Dendritic cell treated with granulocyte-macrophage colony-stimulating factor and Interleukin-4, amounts not matched to agents 40 ng/mL and 50 ng/mL, for 4 days (primary cell): Measurements from ENCODE around the gene OSMR.

Experiments used
- H3K27ac Mint-ChIP-seq: one replicate; pipeline ENCODE4 v1.8.0; 2022; ENCODE audit warnings: mild to moderate bottlenecking, mixed read lengths
- H3K27me3 Mint-ChIP-seq: one replicate; pipeline ENCODE4 v1.8.0; 2022; ENCODE audit warnings: mild to moderate bottlenecking, mixed read lengths
- H3K36me3 Mint-ChIP-seq: one replicate; pipeline ENCODE4 v1.8.0; 2022; ENCODE audit warnings: low read depth, mixed read lengths
- H3K4me1 Mint-ChIP-seq: one replicate; pipeline ENCODE4 v1.8.0; 2022; ENCODE audit warnings: low read depth, mixed read lengths
- H3K4me3 Mint-ChIP-seq: one replicate; pipeline ENCODE4 v1.8.0; 2022; ENCODE audit warnings: mild to moderate bottlenecking, moderate library complexity, mixed read lengths
- H3K9me3 Mint-ChIP-seq: one replicate; pipeline ENCODE4 v1.8.0; 2022; ENCODE audit warnings: mixed read lengths
- intact Hi-C: fragments of 100-400 bp; cut with micrococcal nuclease; formaldehyde crosslinking; loops from one replicate; pipeline ENCODE4 v1.15.0; 2022

OSMR gene

GRCh38 chr5:38871058-38871605 lies 25.3 kb downstream of the OSMR start:
- Mint-ChIP-seq H3K9me3 (no peaks in the 10 kb centered on the region), H3K27me3 (peaks cover 30% of the 10 kb centered on the region), H3K4me1 (no peaks in the 10 kb centered on the region), H3K27ac (no peak overlapping the region), H3K36me3 (no peaks in the 10 kb centered on the region), H3K4me3 (no peak overlapping the region)
- intact Hi-C loops: no loop called here

- Mint-ChIP-seq H3K27ac (no peak overlapping the region), H3K36me3 (no peaks in the 10 kb centered on the region), H3K4me3 (no peak overlapping the region), H3K27me3 (peaks cover 33% of the 10 kb centered on the region), H3K9me3 (no peaks in the 10 kb centered on the region), H3K4me1 (no peaks in the 10 kb centered on the region)
- intact Hi-C loops: no loop called here
These were observed 26.2 kb downstream of the OSMR start for GRCh38 chr5:38871790-38872551.

DNA sequence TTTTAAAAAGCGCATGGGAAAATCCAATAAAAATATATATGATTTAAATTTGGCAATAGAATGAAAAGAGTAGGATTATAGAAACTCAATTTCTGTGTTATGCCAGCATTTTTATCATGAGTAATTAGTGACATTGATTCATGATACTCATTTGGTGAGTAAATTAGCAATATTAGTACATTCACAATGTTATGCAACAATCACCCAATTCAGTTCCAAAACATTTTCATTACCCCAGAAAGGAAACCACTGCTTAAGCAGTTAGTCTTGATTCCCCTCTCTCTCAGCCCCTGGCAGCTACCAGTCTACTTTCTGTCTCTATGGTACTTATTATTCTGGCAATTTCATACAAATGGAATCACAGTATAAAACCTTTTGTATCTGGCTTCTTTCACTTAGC lies 27.0 kb downstream of the OSMR start:
- Mint-ChIP-seq H3K27ac (no peak overlapping the region), H3K36me3 (no peaks in the 10 kb centered on the region), H3K4me1 (no peaks in the 10 kb centered on the region), H3K4me3 (no peak overlapping the region), H3K9me3 (no peaks in the 10 kb centered on the region), H3K27me3 (peaks cover 40% of the 10 kb centered on the region)
- intact Hi-C loops: no loop called here

GRCh38 chr5:38874948-38875456 lies 29.2 kb downstream of the OSMR start:
- H3K4me1 Mint-ChIP-seq: no peaks in the 10 kb centered on the region
- H3K4me3 Mint-ChIP-seq: no peak overlapping the region
- no peak overlapping the region for H3K27ac Mint-ChIP-seq
- H3K27me3 Mint-ChIP-seq: peaks cover 44% of the 10 kb centered on the region
- H3K9me3 Mint-ChIP-seq: no peaks in the 10 kb centered on the region
- intact Hi-C loops: no loop called here
- no peaks in the 10 kb centered on the region for H3K36me3 Mint-ChIP-seq

DNA sequence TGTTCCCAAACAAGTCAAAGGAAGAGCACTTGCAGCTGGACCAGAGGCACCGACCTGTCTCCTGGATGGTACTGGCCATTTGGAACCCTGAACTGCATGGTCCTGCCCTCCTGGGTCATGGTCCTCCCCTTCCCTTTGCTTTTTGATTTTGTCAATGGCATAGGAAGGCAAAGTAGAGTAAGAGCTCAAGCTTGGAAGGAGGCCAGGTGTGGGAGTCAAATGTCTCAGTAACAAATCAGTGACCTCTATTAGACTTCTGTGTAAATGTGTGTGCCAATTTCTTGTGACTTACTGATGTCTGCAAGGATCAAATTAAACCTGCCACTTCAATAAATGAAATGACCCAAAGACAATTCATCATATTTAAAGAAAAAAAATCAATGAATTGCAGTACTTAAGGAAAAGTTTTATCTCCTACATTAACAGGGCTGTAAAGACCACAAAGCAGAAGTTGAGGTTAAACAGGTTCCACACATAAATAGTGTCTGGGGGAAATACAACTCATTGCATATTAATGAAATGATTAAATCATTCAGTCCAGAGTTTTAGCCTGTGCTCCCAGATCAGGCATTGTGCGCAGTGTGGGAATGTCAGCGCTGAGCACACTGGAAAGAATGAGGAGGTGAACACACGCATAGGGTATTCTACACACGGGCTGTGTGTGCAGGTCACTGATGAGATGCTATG lies 32.7 kb downstream of the OSMR start:
- H3K9me3 Mint-ChIP-seq: no peaks in the 10 kb centered on the region
- H3K4me3 Mint-ChIP-seq: no peak overlapping the region
- no peak overlapping the region for H3K27ac Mint-ChIP-seq
- intact Hi-C loops: no loop called here
- H3K4me1 Mint-ChIP-seq: no peaks in the 10 kb centered on the region
- H3K36me3 Mint-ChIP-seq: no peaks in the 10 kb centered on the region
- H3K27me3 Mint-ChIP-seq: peaks cover 40% of the 10 kb centered on the region

DNA sequence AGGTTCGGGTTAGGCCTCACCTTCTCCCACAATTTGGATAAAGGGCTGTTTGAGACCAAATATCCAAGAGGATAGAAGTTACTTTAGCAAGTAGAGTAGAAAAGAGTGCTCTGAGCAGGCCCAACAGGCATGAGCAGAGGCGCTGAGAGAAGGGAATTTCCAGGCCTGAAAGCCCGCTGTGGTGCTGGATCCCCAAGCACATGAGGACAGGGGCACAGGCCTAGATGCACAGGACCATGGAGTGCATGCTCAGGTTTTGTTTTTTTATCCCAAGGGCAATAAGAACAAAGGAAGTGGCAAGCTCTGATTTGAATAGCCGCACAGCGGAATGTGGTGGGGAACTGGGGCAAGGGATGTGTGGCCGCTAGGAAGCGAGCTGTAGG lies 33.3 kb downstream of the OSMR start:
- H3K4me3 Mint-ChIP-seq: no peak overlapping the region
- H3K36me3 Mint-ChIP-seq: no peaks in the 10 kb centered on the region
- no peak overlapping the region for H3K27ac Mint-ChIP-seq
- H3K4me1 Mint-ChIP-seq: no peaks in the 10 kb centered on the region
- intact Hi-C loops: no loop called here
- H3K9me3 Mint-ChIP-seq: no peaks in the 10 kb centered on the region
- peaks cover 36% of the 10 kb centered on the region for H3K27me3 Mint-ChIP-seq

DNA sequence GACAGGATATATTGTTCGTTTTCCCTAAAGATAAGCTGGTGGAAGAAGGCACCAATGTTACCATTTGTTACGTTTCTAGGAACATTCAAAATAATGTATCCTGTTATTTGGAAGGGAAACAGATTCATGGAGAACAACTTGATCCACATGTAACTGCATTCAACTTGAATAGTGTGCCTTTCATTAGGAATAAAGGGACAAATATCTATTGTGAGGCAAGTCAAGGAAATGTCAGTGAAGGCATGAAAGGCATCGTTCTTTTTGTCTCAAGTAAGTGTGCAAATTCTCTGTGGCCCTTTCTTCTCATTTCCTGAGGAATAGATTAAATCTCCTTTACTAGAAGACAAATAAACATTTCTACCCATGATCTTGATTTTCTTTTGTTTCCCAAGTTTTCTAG lies 38.0 kb downstream of the OSMR start:
- H3K36me3 Mint-ChIP-seq: no peaks in the 10 kb centered on the region
- intact Hi-C loops: no loop called here
- no peaks in the 10 kb centered on the region for H3K9me3 Mint-ChIP-seq
- H3K4me3 Mint-ChIP-seq: no peak overlapping the region
- peaks cover 18% of the 10 kb centered on the region for H3K27me3 Mint-ChIP-seq
- H3K4me1 Mint-ChIP-seq: peaks cover 5% of the 10 kb centered on the region
- H3K27ac Mint-ChIP-seq: no peak overlapping the region

GRCh38 chr5:38885208-38885607 lies 39.4 kb downstream of the OSMR start:
- Mint-ChIP-seq H3K4me3 (no peak overlapping the region), H3K9me3 (no peaks in the 10 kb centered on the region), H3K27ac (no peak overlapping the region), H3K4me1 (peaks cover 5% of the 10 kb centered on the region), H3K27me3 (peaks cover 14% of the 10 kb centered on the region), H3K36me3 (no peaks in the 10 kb centered on the region)
- intact Hi-C loops: no loop called here

DNA sequence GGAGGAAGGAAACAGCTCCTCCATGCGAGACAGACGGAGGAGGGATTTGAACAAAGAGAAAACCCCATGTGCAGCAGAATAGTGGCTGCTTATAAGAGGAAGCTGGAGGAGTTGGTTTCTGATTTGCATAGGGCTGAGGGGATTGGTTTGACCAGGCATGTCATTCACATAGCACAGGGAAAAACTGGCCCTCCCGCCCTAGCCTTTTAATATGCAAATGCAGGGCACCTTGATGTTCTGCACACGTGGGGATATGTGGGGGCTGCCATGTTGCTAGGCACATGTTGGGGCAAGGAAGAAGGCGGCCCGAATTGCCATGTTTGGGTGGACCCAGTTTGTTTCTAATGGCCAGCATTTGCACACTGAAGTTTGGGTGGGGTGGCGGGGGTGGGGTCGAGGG lies 42.2 kb downstream of the OSMR start:
- intact Hi-C loops: no loop called here
- H3K36me3 Mint-ChIP-seq: no peaks in the 10 kb centered on the region
- H3K9me3 Mint-ChIP-seq: no peaks in the 10 kb centered on the region
- peaks cover 5% of the 10 kb centered on the region for H3K4me1 Mint-ChIP-seq
- peaks cover 16% of the 10 kb centered on the region for H3K27me3 Mint-ChIP-seq
- H3K4me3 Mint-ChIP-seq: no peak overlapping the region
- no peak overlapping the region for H3K27ac Mint-ChIP-seq

DNA sequence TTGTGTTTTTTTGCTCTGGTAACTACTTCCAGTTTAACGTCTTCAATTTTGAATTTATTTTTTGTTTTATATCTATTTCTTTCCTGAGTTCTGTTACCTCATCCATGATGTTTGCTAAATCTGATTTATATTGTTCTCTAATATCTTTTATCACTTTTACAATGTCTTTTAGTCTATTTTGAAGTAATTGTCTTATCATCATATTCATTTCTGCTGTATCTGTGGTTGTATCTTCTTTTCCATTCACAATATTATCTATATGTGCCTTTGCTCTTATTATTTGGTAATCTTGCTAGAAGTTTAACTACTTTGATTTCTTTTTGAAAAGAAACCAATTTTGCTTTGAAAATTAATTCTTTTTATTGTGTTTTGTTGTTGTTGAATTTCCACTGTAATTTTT lies 43.6 kb downstream of the OSMR start:
- no peaks in the 10 kb centered on the region for H3K36me3 Mint-ChIP-seq
- H3K27me3 Mint-ChIP-seq: peaks cover 20% of the 10 kb centered on the region
- H3K9me3 Mint-ChIP-seq: no peaks in the 10 kb centered on the region
- H3K27ac Mint-ChIP-seq: no peak overlapping the region
- intact Hi-C loops: no loop called here
- peaks cover 5% of the 10 kb centered on the region for H3K4me1 Mint-ChIP-seq
- H3K4me3 Mint-ChIP-seq: no peak overlapping the region

DNA sequence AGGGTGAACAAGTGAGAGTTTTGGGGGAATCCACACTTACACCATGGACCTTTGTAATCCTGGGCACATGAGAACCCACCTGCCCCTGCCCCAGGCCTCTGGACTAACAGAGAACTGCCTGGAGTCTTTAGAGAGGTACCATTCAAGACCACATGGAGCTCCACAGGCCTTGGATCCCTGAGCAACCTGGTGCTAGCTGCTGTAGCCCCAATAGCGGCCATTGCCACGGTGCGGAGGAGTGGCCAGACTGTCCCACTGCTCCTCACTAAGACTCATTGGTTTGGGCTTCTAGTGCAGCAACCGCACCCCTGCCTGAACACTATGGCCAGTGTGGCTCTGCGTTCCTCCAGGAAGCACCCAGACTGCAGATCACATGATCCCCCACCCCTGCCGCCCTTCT lies 45.8 kb downstream of the OSMR start:
- Mint-ChIP-seq H3K27me3 (peaks cover 16% of the 10 kb centered on the region), H3K36me3 (no peaks in the 10 kb centered on the region), H3K9me3 (peaks cover 5% of the 10 kb centered on the region), H3K4me1 (peaks cover 5% of the 10 kb centered on the region), H3K4me3 (no peak overlapping the region), H3K27ac (no peak overlapping the region)
- intact Hi-C loops: no loop called here

DNA sequence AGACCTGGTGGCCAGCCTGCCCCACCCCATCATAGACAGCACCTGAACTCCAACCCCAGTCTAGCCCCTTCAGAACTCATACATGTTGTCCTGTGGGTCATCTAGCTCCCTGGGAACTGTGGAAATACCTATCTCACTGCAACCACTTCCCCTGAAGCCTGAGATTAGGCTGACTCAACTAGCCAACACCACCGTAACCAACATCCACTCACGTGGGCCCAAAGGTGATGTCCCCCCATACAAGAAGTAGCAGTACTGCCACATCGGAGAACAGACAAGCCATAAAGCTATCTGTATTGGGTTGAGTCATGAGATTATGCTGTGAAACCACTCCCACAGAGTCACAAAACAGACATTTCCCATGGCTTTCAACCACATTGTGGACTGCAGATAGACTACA lies 46.6 kb downstream of the OSMR start:
- Mint-ChIP-seq H3K4me3 (no peak overlapping the region), H3K9me3 (peaks cover 13% of the 10 kb centered on the region), H3K4me1 (peaks cover 5% of the 10 kb centered on the region), H3K27me3 (peaks cover 19% of the 10 kb centered on the region), H3K27ac (no peak overlapping the region), H3K36me3 (no peaks in the 10 kb centered on the region)
- intact Hi-C loops: no loop called here

GRCh38 chr5:38896760-38897159 lies 50.9 kb downstream of the OSMR start:
- Mint-ChIP-seq H3K4me3 (no peak overlapping the region), H3K27me3 (peaks cover 8% of the 10 kb centered on the region), H3K9me3 (peaks cover 19% of the 10 kb centered on the region), H3K36me3 (no peaks in the 10 kb centered on the region), H3K27ac (no peak overlapping the region), H3K4me1 (no peaks in the 10 kb centered on the region)
- intact Hi-C loops: no loop called here

- H3K4me1 Mint-ChIP-seq: no peaks in the 10 kb centered on the region
- H3K9me3 Mint-ChIP-seq: peaks cover 19% of the 10 kb centered on the region
- H3K36me3 Mint-ChIP-seq: no peaks in the 10 kb centered on the region
- H3K4me3 Mint-ChIP-seq: no peak overlapping the region
- H3K27ac Mint-ChIP-seq: no peak overlapping the region
- H3K27me3 Mint-ChIP-seq: peaks cover 7% of the 10 kb centered on the region
- intact Hi-C loops: no loop called here
These were observed 54.1 kb downstream of the OSMR start for GRCh38 chr5:38899936-38900335.
